HEK293T (cell line): Measurements from ENCODE around the gene ERG.

Source experiments
- ELF4 ChIP-seq: fragments of 450-650 bp; IDR thresholded peaks from 2 replicates; pipeline ENCODE4 v1.6.1; 2017; ENCODE audit warnings: antibody characterized with exemption
- FOXA1 ChIP-seq: fragments of 450-650 bp; IDR thresholded peaks from 2 replicates; pipeline ENCODE4 v1.6.1; 2016; ENCODE audit warnings: mild to moderate bottlenecking
- FOXK2 ChIP-seq: fragments of 450-650 bp; IDR thresholded peaks from 2 replicates; pipeline ENCODE4 v1.6.1; 2016; ENCODE audit warnings: mild to moderate bottlenecking
- FOXM1 ChIP-seq: fragments of 450-650 bp; IDR thresholded peaks from 2 replicates; pipeline ENCODE4 v1.6.1; 2017; ENCODE audit warnings: mild to moderate bottlenecking, borderline replicate concordance
- LEF1 ChIP-seq: fragments of 450-650 bp; IDR thresholded peaks from 2 replicates; pipeline ENCODE4 v1.6.1; 2017; ENCODE audit warnings: mild to moderate bottlenecking, borderline replicate concordance
- SP1 ChIP-seq: fragments of 450-650 bp; IDR thresholded peaks from 2 replicates; pipeline ENCODE4 v1.6.1; 2017
- TARDBP ChIP-seq: fragments of 450-650 bp; IDR thresholded peaks from 2 replicates; pipeline ENCODE4 v1.6.1; 2016

DNA sequence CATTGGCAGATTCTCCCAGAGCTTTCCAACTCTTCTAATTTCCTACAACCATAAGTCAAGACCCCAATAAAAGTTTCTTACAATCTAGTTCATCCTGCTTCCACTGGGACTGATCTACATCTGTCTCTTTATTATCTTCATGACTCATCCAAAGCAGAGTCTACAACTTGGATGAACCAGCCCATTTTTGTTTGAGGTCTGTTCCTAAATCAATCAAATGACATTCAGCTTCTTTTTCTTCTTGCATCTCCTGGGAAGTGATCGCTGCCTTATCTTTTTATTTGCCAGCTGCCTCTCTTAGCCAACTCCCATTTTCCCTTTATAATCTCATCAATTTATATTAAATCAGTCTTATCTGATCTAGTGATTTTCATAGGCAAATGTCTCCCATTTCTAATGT is 105.6 kb downstream of the ERG start:
- TF ChIP-seq TARDBP: no peak
- TF ChIP-seq SP1: no peak
- no peak for TF ChIP-seq ELF4
- TF ChIP-seq LEF1: no peak
- no peak for TF ChIP-seq FOXA1
- TF ChIP-seq FOXK2: no peak
- TF ChIP-seq FOXM1: no peak
